GM23338 (cell line): ENCODE measurements around the gene LARP7. TPM values are rescaled to one million over a fixed set of nuclear protein-coding genes. Genes with fewer than 3 reads are reported as not detected.

Experiments used
- ATAC-seq: fragments of 200-7000 bp; cut with Tn5 transposase; 3 replicates; pipeline ENCODE4 v1.9.1; 2020
- DNase-seq: peaks from one replicate; pipeline ENCODE4 v3.0.0-alpha.2; 2015; ENCODE audit warnings: low spot score
- H2AFZ ChIP-seq: fragments of 200-600 bp; sonication (generic); 2 replicates; pipeline ENCODE4 v1.8.0; 2016; ENCODE audit warnings: antibody characterized with exemption, mild to moderate bottlenecking, moderate library complexity
- H3F3A ChIP-seq: fragments of 200-600 bp; sonication (generic); replicated peaks from 2 replicates; pipeline ENCODE4 v1.8.0; 2017; ENCODE audit warnings: antibody characterized with exemption, mixed run types, low read depth
- H3K27ac ChIP-seq: fragments of 200-600 bp; sonication (generic); 2 replicates; pipeline ENCODE4 v1.6.1; 2016; ENCODE audit warnings: low read depth
- H3K27me3 ChIP-seq: fragments of 200-600 bp; sonication (generic); 2 replicates; pipeline ENCODE4 v1.8.0; 2016; ENCODE audit warnings: mild to moderate bottlenecking, mixed run types, moderate library complexity; ENCODE audit not compliant: insufficient read depth
- H3K36me3 ChIP-seq: fragments of 200-600 bp; sonication (generic); 2 replicates; pipeline ENCODE4 v1.8.0; 2016; ENCODE audit warnings: mild to moderate bottlenecking; ENCODE audit not compliant: insufficient read depth
- H3K4me1 ChIP-seq: fragments of 200-600 bp; sonication (generic); 2 replicates; pipeline ENCODE4 v1.8.0; 2016; ENCODE audit warnings: mild to moderate bottlenecking, moderate library complexity; ENCODE audit not compliant: insufficient read depth
- H3K4me2 ChIP-seq: fragments of 200-600 bp; sonication (generic); 2 replicates; pipeline ENCODE4 v1.7.1; 2017; ENCODE audit warnings: mixed run types
- H3K4me3 ChIP-seq: fragments of 200-600 bp; sonication (generic); 2 replicates; pipeline ENCODE4 v1.6.1; 2016; ENCODE audit warnings: mixed run types
- H3K79me2 ChIP-seq: fragments of 200-600 bp; sonication (generic); replicated peaks from 2 replicates; pipeline ENCODE4 v1.8.0; 2017; ENCODE audit warnings: mild to moderate bottlenecking; ENCODE audit not compliant: insufficient read depth
- H3K9me2 ChIP-seq: fragments of 200-600 bp; sonication (generic); 2 replicates; pipeline ENCODE4 v1.8.0; 2017; ENCODE audit not compliant: insufficient read depth
- H4K20me1 ChIP-seq: fragments of 200-600 bp; sonication (generic); replicated peaks from 2 replicates; pipeline ENCODE4 v1.8.0; 2017; ENCODE audit warnings: mild to moderate bottlenecking; ENCODE audit not compliant: insufficient read depth
- H3K27ac Mint-ChIP-seq: 2 replicates; pipeline ENCODE4 v1.8.0; 2020; ENCODE audit warnings: inconsistent platforms, mild to moderate bottlenecking, moderate library complexity, mixed read lengths
- H3K27me3 Mint-ChIP-seq: 3 replicates; pipeline ENCODE4 v1.8.0; 2022; ENCODE audit warnings: low read depth, mild to moderate bottlenecking, moderate library complexity, mixed read lengths, inconsistent platforms; ENCODE audit not compliant: insufficient read depth, poor library complexity
- H3K36me3 Mint-ChIP-seq: 3 replicates; pipeline ENCODE4 v1.8.0; 2021; ENCODE audit warnings: low read depth, mild to moderate bottlenecking, inconsistent platforms, moderate library complexity, mixed read lengths
- H3K4me1 Mint-ChIP-seq: 3 replicates; pipeline ENCODE4 v1.8.0; 2020; ENCODE audit warnings: mild to moderate bottlenecking, inconsistent platforms, mixed read lengths
- H3K4me3 Mint-ChIP-seq: 3 replicates; pipeline ENCODE4 v1.8.0; 2021; ENCODE audit warnings: moderate library complexity, mild to moderate bottlenecking, inconsistent platforms, mixed read lengths
- H3K9me3 Mint-ChIP-seq: 3 replicates; pipeline ENCODE4 v1.8.0; 2020; ENCODE audit warnings: moderate library complexity, mild to moderate bottlenecking, inconsistent platforms, mixed read lengths
- CREB1 ChIP-seq: fragments of 250-450 bp; sonication (Bioruptor Pico); IDR thresholded peaks from 2 replicates; pipeline ENCODE4 v1.5.0; 2020; ENCODE audit warnings: low read depth, mild to moderate bottlenecking, moderate library complexity
- EZH2 ChIP-seq: fragments of 200-600 bp; sonication (generic); IDR thresholded peaks from one replicate; pipeline ENCODE4 v1.8.0; 2017; ENCODE audit warnings: antibody characterized with exemption, mild to moderate bottlenecking, low read depth; ENCODE audit not compliant: unreplicated experiment
- EZH2phosphoT487 ChIP-seq: fragments of 200-600 bp; sonication (generic); IDR thresholded peaks from one replicate; pipeline ENCODE4 v1.8.1; 2018; ENCODE audit warnings: antibody characterized with exemption; ENCODE audit not compliant: unreplicated experiment
- JUNB ChIP-seq: IDR thresholded peaks from one replicate; pipeline ENCODE4 v1.6.1; 2016; ENCODE audit warnings: antibody characterized with exemption; ENCODE audit not compliant: unreplicated experiment
- NANOG ChIP-seq: IDR thresholded peaks from 2 replicates; pipeline ENCODE4 v1.6.1; 2016; ENCODE audit warnings: antibody characterized with exemption, borderline replicate concordance
- POLR2AphosphoS5 ChIP-seq: IDR thresholded peaks from 2 replicates; pipeline ENCODE4 v1.6.1; 2016; ENCODE audit warnings: antibody characterized with exemption, low read depth
- STAT1 ChIP-seq: IDR thresholded peaks from one replicate; pipeline ENCODE4 v1.6.1; 2016; ENCODE audit warnings: antibody characterized with exemption; ENCODE audit not compliant: unreplicated experiment
- ZNF114 ChIP-seq: fragments of 250-450 bp; sonication (Bioruptor Pico); IDR thresholded peaks from 2 replicates; pipeline ENCODE4 v1.5.0; 2020; ENCODE audit warnings: mild to moderate bottlenecking, moderate library complexity
- ZNF331 ChIP-seq: fragments of 250-450 bp; sonication (Bioruptor Pico); IDR thresholded peaks from 2 replicates; pipeline ENCODE4 v1.5.0; 2020; ENCODE audit warnings: low read depth, mild to moderate bottlenecking, moderate library complexity
- long read RNA-seq: library from polyadenylated mRNA; unstranded; transcript quantifications from one replicate; pipeline ENCODE4 v2.0.0, GENCODE V29; 2020; ENCODE audit not compliant: unreplicated experiment
- polyA plus RNA-seq: library from polyadenylated mRNA; unstranded; fragments of >200 nt; fragmentation: Nextera tagmentation; extraction: Ambion mirVana; gene quantifications from 2 replicates; pipeline ENCODE4 v1.2.1, GENCODE V29; 2016
- total RNA-seq: library from RNA; depleted of rRNA; stranded (reverse); fragments of >200 nt; shearing (Covaris generic); gene quantifications from 2 replicates; pipeline ENCODE4 v1.2.3, GENCODE V29; 2014; rRNA removed
- TF ChIP-seq, protein P1 (sequence below): IDR thresholded peaks from 2 replicates; pipeline ENCODE4 v1.6.1; 2016; ENCODE audit warnings: antibody characterized with exemption
- TF ChIP-seq, protein P2 (sequence below): fragments of 250-450 bp; sonication (Bioruptor Pico); IDR thresholded peaks from 2 replicates; pipeline ENCODE4 v1.5.0; 2020; ENCODE audit warnings: mild to moderate bottlenecking, moderate library complexity
- TF ChIP-seq, protein P3 (sequence below): IDR thresholded peaks from one replicate; pipeline ENCODE4 v1.6.1; 2018; ENCODE audit warnings: antibody characterized with exemption; ENCODE audit not compliant: unreplicated experiment
- TF ChIP-seq, protein P4 (sequence below), 2 experiments: fragments of 200-600 bp in 1 of 2; sonication (generic) in 1 of 2; conservative IDR thresholded peaks; 2 replicates each; pipeline versions ENCODE4 v1.5.1 to v1.6.1; 2016 to 2017; ENCODE audit warnings: antibody characterized with exemption in 2 of 2, low read depth in 2 of 2, mild to moderate bottlenecking in 2 of 2, moderate library complexity in 1 of 2

The LARP7 gene
- total RNA-seq (25.8 and 26.6 TPM in 2 replicates), polyA plus RNA-seq (133 and 157 TPM in 2 replicates)
- long read RNA-seq, partial matches to known transcripts: 19 of 30 reads
- long read RNA-seq, other reads (novel, unspliced or antisense): 11 of 30 reads

DNA sequence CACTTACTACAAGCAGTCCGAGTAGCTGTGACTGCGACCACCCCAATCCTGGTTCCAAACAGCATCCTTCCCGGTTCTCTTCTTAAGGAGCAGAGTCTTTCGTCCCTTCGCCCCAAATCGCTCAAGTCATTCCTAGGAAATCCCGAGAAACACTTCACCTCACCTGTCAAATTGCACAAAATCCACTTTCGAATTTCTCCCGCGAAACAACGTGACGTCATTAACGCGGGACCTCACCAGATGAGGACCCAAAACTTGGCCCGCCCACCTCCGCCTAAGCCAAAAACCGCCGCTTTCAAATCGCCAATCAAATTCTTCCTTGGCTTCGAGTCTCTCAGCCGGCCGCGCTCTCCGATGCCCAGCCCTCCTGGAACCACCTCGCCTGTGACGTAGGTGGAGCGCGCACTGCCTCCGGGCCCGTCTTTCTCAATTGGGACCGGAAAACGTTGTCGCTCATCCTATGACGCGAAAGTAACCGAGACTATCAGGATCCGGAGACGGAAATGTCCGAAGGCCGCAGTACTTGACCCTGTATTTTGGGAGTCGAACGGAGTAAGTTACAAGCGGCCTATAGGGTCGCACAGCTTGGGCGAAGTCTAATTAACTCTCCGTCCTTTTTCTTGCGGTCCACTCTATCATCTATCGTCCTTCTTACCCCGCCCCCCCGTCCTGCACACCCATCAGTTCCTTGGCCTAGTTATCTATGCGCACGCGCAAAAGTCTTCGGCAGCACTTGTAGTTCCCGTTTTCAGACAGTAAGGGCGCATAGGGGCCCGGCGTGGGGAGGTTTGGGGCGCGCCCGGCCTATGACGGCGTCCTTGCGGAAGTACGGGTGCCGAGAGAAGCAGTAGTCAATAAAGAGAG lies at the start of gene LARP7, which contains the start of gene ZGRF1:
Gene LARP7, plus strand, starts transcription at position 456 of the 864 bp plus-strand sequence. CDS start 7,527 bp downstream, outside the sequence.
Gene ZGRF1, minus strand, starts transcription at position 222 of the 864 bp plus-strand sequence. CDS start 3,733 bp downstream, outside the sequence.
- Histone ChIP-seq H3K27me3 (no peaks in the 10 kb centered on the region), H3K27ac (peak within 1 kb of the TSS; percentile 94), H3K9me2 (no peaks in the 10 kb centered on the region), H3K4me3 (peak within 1 kb of the TSS; percentile 58), H3F3A (no peaks in the 10 kb centered on the region), H3K36me3 (no peaks in the 10 kb centered on the region; the same call in 1 of the 2 replicates), H2AFZ (no peak within 1 kb of the TSS), H3K4me2 (peak within 1 kb of the TSS; percentile 83), H3K4me1 (peaks cover 27% of the 10 kb centered on the region), H3K79me2 (peaks cover 88% of the 10 kb centered on the region), H4K20me1 (no peaks in the 10 kb centered on the region)
- peaks cover 33% of the 10 kb centered on the region for H3K4me1 Mint-ChIP-seq
- H3K27ac Mint-ChIP-seq: no peak within 1 kb of the TSS; the same call in 1 of the 2 replicates
- peaks cover 14% of the 10 kb centered on the region for H3K36me3 Mint-ChIP-seq
- ATAC-seq (peak; percentile 90), DNase-seq (peak; percentile 100)
- H3K27me3 Mint-ChIP-seq: peaks cover 3% of the 10 kb centered on the region
- no peak within 1 kb of the TSS for H3K4me3 Mint-ChIP-seq
- no peaks in the 10 kb centered on the region for H3K9me3 Mint-ChIP-seq
- TF ChIP-seq EZH2: no peak
- peak; percentile 34 for TF ChIP-seq POLR2AphosphoS5
- TF ChIP-seq, protein P1, sequence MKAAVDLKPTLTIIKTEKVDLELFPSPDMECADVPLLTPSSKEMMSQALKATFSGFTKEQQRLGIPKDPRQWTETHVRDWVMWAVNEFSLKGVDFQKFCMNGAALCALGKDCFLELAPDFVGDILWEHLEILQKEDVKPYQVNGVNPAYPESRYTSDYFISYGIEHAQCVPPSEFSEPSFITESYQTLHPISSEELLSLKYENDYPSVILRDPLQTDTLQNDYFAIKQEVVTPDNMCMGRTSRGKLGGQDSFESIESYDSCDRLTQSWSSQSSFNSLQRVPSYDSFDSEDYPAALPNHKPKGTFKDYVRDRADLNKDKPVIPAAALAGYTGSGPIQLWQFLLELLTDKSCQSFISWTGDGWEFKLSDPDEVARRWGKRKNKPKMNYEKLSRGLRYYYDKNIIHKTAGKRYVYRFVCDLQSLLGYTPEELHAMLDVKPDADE: peak; percentile 59; the same call in 1 of the 2 replicates
- no peak for TF ChIP-seq EZH2phosphoT487
- TF ChIP-seq JUNB: no peak
- no peak for TF ChIP-seq NANOG
- no peak for TF ChIP-seq STAT1
- TF ChIP-seq, protein P2, sequence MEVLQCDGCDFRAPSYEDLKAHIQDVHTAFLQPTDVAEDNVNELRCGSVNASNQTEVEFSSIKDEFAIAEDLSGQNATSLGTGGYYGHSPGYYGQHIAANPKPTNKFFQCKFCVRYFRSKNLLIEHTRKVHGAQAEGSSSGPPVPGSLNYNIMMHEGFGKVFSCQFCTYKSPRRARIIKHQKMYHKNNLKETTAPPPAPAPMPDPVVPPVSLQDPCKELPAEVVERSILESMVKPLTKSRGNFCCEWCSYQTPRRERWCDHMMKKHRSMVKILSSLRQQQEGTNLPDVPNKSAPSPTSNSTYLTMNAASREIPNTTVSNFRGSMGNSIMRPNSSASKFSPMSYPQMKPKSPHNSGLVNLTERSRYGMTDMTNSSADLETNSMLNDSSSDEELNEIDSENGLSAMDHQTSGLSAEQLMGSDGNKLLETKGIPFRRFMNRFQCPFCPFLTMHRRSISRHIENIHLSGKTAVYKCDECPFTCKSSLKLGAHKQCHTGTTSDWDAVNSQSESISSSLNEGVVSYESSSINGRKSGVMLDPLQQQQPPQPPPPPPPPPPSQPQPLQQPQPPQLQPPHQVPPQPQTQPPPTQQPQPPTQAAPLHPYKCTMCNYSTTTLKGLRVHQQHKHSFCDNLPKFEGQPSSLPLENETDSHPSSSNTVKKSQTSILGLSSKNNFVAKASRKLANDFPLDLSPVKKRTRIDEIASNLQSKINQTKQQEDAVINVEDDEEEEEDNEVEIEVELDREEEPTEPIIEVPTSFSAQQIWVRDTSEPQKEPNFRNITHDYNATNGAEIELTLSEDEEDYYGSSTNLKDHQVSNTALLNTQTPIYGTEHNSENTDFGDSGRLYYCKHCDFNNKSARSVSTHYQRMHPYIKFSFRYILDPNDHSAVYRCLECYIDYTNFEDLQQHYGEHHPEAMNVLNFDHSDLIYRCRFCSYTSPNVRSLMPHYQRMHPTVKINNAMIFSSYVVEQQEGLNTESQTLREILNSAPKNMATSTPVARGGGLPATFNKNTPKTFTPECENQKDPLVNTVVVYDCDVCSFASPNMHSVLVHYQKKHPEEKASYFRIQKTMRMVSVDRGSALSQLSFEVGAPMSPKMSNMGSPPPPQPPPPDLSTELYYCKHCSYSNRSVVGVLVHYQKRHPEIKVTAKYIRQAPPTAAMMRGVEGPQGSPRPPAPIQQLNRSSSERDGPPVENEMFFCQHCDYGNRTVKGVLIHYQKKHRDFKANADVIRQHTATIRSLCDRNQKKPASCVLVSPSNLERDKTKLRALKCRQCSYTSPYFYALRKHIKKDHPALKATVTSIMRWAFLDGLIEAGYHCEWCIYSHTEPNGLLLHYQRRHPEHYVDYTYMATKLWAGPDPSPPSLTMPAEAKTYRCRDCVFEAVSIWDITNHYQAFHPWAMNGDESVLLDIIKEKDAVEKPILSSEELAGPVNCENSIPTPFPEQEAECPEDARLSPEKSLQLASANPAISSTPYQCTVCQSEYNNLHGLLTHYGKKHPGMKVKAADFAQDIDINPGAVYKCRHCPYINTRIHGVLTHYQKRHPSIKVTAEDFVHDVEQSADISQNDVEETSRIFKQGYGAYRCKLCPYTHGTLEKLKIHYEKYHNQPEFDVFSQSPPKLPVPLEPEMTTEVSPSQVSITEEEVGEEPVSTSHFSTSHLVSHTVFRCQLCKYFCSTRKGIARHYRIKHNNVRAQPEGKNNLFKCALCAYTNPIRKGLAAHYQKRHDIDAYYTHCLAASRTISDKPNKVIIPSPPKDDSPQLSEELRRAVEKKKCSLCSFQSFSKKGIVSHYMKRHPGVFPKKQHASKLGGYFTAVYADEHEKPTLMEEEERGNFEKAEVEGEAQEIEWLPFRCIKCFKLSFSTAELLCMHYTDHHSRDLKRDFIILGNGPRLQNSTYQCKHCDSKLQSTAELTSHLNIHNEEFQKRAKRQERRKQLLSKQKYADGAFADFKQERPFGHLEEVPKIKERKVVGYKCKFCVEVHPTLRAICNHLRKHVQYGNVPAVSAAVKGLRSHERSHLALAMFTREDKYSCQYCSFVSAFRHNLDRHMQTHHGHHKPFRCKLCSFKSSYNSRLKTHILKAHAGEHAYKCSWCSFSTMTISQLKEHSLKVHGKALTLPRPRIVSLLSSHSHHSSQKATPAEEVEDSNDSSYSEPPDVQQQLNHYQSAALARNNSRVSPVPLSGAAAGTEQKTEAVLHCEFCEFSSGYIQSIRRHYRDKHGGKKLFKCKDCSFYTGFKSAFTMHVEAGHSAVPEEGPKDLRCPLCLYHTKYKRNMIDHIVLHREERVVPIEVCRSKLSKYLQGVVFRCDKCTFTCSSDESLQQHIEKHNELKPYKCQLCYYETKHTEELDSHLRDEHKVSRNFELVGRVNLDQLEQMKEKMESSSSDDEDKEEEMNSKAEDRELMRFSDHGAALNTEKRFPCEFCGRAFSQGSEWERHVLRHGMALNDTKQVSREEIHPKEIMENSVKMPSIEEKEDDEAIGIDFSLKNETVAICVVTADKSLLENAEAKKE (CRISPR knock-in tag): no peak
- no peak for TF ChIP-seq ZNF114 (CRISPR knock-in tag)
- TF ChIP-seq, protein P3, sequence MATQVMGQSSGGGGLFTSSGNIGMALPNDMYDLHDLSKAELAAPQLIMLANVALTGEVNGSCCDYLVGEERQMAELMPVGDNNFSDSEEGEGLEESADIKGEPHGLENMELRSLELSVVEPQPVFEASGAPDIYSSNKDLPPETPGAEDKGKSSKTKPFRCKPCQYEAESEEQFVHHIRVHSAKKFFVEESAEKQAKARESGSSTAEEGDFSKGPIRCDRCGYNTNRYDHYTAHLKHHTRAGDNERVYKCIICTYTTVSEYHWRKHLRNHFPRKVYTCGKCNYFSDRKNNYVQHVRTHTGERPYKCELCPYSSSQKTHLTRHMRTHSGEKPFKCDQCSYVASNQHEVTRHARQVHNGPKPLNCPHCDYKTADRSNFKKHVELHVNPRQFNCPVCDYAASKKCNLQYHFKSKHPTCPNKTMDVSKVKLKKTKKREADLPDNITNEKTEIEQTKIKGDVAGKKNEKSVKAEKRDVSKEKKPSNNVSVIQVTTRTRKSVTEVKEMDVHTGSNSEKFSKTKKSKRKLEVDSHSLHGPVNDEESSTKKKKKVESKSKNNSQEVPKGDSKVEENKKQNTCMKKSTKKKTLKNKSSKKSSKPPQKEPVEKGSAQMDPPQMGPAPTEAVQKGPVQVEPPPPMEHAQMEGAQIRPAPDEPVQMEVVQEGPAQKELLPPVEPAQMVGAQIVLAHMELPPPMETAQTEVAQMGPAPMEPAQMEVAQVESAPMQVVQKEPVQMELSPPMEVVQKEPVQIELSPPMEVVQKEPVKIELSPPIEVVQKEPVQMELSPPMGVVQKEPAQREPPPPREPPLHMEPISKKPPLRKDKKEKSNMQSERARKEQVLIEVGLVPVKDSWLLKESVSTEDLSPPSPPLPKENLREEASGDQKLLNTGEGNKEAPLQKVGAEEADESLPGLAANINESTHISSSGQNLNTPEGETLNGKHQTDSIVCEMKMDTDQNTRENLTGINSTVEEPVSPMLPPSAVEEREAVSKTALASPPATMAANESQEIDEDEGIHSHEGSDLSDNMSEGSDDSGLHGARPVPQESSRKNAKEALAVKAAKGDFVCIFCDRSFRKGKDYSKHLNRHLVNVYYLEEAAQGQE: no peak
- peak; percentile 99 for TF ChIP-seq CREB1
- TF ChIP-seq, protein P4, sequence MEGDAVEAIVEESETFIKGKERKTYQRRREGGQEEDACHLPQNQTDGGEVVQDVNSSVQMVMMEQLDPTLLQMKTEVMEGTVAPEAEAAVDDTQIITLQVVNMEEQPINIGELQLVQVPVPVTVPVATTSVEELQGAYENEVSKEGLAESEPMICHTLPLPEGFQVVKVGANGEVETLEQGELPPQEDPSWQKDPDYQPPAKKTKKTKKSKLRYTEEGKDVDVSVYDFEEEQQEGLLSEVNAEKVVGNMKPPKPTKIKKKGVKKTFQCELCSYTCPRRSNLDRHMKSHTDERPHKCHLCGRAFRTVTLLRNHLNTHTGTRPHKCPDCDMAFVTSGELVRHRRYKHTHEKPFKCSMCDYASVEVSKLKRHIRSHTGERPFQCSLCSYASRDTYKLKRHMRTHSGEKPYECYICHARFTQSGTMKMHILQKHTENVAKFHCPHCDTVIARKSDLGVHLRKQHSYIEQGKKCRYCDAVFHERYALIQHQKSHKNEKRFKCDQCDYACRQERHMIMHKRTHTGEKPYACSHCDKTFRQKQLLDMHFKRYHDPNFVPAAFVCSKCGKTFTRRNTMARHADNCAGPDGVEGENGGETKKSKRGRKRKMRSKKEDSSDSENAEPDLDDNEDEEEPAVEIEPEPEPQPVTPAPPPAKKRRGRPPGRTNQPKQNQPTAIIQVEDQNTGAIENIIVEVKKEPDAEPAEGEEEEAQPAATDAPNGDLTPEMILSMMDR (conservative IDR thresholded peaks at IDR 0.05; ENCODE audit: low read depth in 2 of 2): peak; percentile 58 to 63
- TF ChIP-seq ZNF331 (CRISPR knock-in tag): no peak
